ENCODE results near the gene SLX4IP. TPM values are rescaled to one million over a fixed set of nuclear protein-coding genes. Genes with fewer than 3 reads are reported as not detected.

The SLX4IP gene
- total RNA-seq, 2 experiments from 2014 or later: 1.6 to 1.8 TPM

DNA sequence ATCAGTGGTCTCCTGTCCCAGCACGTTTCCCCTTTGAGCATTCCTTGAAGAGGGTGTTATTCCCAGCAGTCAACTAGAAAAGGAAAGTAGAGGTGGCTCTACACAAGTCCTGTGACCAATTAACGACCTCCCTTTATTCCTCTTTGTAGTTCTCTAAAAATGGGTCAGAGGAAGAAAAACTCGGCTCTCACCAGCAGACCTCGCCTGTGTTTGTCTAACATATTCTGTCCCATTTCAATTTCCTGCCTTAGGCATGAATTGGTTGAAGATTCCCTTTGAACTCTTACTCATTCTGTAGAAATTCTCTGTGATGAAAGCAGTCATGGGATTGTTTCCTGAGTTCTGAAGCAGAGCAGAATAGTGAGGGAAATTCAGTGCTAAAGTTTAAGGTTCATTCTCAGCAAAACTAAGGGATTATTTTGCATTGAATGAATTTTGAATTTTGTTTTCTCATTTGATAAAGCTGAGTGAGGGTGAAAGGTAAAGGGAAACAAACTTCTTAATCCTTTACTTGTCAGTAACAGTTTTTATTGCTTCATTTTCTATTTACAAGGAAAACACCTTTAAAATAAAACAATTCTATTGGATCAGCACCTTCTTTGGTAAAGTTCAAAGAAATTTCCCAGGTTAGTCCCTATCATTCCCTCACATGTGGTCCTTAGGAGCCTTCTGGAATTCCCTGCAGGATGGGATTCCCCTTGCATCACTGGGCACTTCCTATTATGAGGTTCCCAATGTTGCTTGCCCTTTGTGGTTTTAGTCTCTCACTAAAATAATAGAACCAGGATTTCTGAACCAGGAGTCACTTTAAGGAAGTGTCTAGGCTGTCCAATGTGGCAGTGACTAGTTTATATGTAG is 105.8 kb downstream of the SLX4IP start:
- DNase-seq: peak in 3 of 14 experiments; percentile 8 to 30 (median 18)
- ChIA-PET POLR2A (interaction anchor here (0.7 to 1.0 kb wide), 2 partner anchors 20 to 106 kb away, joined by 3 to 4 read pairs; partner anchors contain the start of gene SLX4IP), CTCF (interaction anchor here (0.8 kb wide), 1 partner anchor 8 kb away, joined by 3 read pairs; no protein-coding TSS in a partner anchor)
- Histone ChIP-seq H3K4me3 (ENCODE audit: low read length) (no peak overlapping the region), H3K36me3 (ENCODE audit: insufficient read depth, low read length) (no peaks in the 10 kb centered on the region), H3K27me3 (ENCODE audit: control insufficient read depth in 1 of 2, insufficient read depth in 2 of 2, low read length in 2 of 2) (no peaks in the 10 kb centered on the region), H3K4me1 (ENCODE audit: insufficient read depth, low read length) (no peaks in the 10 kb centered on the region), H3K27ac (ENCODE audit: low read depth in 1 of 2, low read length in 2 of 2) (no peak overlapping the region), H3K9me3 (ENCODE audit: control insufficient read depth in 1 of 2, insufficient read depth in 1 of 2, low read length in 2 of 2) (no peaks in the 10 kb centered on the region)
- H3K9me3 Mint-ChIP-seq: no peaks in the 10 kb centered on the region
- H3K27ac Mint-ChIP-seq: no peak overlapping the region
- no peak overlapping the region for H3K4me3 Mint-ChIP-seq
- TF ChIP-seq, protein P1, sequence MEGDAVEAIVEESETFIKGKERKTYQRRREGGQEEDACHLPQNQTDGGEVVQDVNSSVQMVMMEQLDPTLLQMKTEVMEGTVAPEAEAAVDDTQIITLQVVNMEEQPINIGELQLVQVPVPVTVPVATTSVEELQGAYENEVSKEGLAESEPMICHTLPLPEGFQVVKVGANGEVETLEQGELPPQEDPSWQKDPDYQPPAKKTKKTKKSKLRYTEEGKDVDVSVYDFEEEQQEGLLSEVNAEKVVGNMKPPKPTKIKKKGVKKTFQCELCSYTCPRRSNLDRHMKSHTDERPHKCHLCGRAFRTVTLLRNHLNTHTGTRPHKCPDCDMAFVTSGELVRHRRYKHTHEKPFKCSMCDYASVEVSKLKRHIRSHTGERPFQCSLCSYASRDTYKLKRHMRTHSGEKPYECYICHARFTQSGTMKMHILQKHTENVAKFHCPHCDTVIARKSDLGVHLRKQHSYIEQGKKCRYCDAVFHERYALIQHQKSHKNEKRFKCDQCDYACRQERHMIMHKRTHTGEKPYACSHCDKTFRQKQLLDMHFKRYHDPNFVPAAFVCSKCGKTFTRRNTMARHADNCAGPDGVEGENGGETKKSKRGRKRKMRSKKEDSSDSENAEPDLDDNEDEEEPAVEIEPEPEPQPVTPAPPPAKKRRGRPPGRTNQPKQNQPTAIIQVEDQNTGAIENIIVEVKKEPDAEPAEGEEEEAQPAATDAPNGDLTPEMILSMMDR (IDR thresholded peaks at IDR 0.05): no peak
- no peak for ATAC-seq (ENCODE audit: poor library complexity)
- H3K36me3 Mint-ChIP-seq (ENCODE audit: low read depth): no peaks in the 10 kb centered on the region
- H3K27me3 Mint-ChIP-seq: no peaks in the 10 kb centered on the region
- intact Hi-C loops (cut with DNase I, micrococcal nuclease): loop anchor here in 1 of 2 experiments (5.0 kb wide), 1 partner anchor 39 kb away; no protein-coding TSS in a partner anchor
- H3K4me1 Mint-ChIP-seq (ENCODE audit: low read depth): peaks cover 34% of the 10 kb centered on the region

DNA sequence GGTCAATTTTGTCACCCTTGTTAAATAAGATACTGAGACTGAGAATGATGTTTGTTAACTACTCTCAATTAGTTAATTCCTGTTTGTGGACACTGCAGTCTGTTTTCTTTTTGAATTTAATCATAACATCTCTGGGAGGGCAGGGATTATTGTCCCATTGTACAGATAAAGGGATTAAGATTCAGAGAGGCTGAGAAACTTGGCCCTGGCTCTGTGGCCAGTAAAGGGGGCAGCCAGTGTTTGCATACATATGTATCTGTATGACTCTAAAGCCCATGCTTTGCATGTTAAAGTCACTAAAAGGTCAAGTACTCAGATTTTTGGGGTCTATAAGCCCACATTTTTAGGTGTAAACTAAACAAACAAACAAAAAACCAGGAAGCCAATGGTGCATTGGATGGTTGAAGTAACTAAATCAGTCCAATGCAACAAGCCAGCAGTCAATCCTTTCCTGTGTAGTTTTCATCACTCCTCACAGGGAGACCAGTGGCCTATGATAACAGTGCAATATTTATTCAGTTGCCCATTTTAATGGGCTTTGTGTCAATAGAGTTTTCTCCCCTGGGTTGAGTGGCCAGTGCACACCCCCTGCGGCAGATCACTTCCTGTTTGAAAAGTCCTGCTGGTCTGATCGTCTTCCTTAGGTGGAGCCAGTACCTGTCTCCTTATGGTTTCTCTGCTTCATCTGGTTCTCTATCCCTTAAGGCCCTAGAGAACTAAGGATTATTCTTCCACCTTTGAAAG is 106.7 kb downstream of the SLX4IP start:
- intact Hi-C loops (cut with DNase I, micrococcal nuclease): loop anchor here in 1 of 2 experiments (5.0 kb wide), 1 partner anchor 40 kb away; no protein-coding TSS in a partner anchor
- no peaks in the 10 kb centered on the region for H3K9me3 ChIP-seq (ENCODE audit: control insufficient read depth in 1 of 2, insufficient read depth in 1 of 2, low read length in 2 of 2)
- Mint-ChIP-seq H3K9me3 (no peaks in the 10 kb centered on the region), H3K4me1 (ENCODE audit: low read depth) (peaks cover 34% of the 10 kb centered on the region), H3K36me3 (ENCODE audit: low read depth) (no peaks in the 10 kb centered on the region), H3K27me3 (no peaks in the 10 kb centered on the region), H3K27ac (no peak overlapping the region), H3K4me3 (no peak overlapping the region)
- TF ChIP-seq, protein P1 (IDR thresholded peaks at IDR 0.05): no peak
- no peak overlapping the region for H3K4me3 ChIP-seq (ENCODE audit: low read length)
- no peaks in the 10 kb centered on the region for H3K27me3 ChIP-seq (ENCODE audit: control insufficient read depth in 1 of 2, insufficient read depth in 2 of 2, low read length in 2 of 2)
- ATAC-seq (ENCODE audit: poor library complexity): no peak
- H3K27ac ChIP-seq (ENCODE audit: low read depth in 1 of 2, low read length in 2 of 2): no peak overlapping the region
- ChIA-PET CTCF (no interaction called here), POLR2A (no interaction called here)
- no peaks in the 10 kb centered on the region for H3K4me1 ChIP-seq (ENCODE audit: insufficient read depth, low read length)
- DNase-seq: no peak
- H3K36me3 ChIP-seq (ENCODE audit: insufficient read depth, low read length): no peaks in the 10 kb centered on the region

DNA sequence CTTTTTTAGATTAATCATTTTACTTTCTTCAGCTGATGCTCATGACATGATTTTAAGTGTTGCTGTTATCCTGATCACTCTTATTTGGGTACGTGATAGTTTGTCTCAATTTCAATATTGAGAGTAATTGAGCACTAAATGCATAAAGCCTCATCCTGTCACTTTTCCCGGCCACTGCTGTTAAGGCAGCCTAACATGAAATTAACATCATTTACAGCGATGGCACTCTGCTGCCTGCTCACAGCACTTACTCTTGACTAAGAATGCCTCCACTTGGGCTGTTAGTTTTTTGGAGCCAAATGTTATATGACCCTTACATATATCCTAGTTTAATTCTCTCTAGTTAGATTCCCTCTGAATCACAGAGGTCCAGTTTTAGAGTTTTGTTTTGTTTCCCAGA is 107.3 kb downstream of the SLX4IP start:
- Mint-ChIP-seq H3K4me1 (ENCODE audit: low read depth) (peaks cover 34% of the 10 kb centered on the region), H3K9me3 (no peaks in the 10 kb centered on the region), H3K4me3 (no peak overlapping the region), H3K36me3 (ENCODE audit: low read depth) (no peaks in the 10 kb centered on the region), H3K27me3 (no peaks in the 10 kb centered on the region), H3K27ac (no peak overlapping the region)
- ATAC-seq (ENCODE audit: poor library complexity) (no peak), DNase-seq (no peak)
- Histone ChIP-seq H3K36me3 (ENCODE audit: insufficient read depth, low read length) (no peaks in the 10 kb centered on the region), H3K27ac (ENCODE audit: low read depth in 1 of 2, low read length in 2 of 2) (no peak overlapping the region), H3K9me3 (ENCODE audit: control insufficient read depth in 1 of 2, insufficient read depth in 1 of 2, low read length in 2 of 2) (no peaks in the 10 kb centered on the region), H3K4me1 (ENCODE audit: insufficient read depth, low read length) (no peaks in the 10 kb centered on the region), H3K27me3 (ENCODE audit: control insufficient read depth in 1 of 2, insufficient read depth in 2 of 2, low read length in 2 of 2) (no peaks in the 10 kb centered on the region), H3K4me3 (ENCODE audit: low read length) (no peak overlapping the region)
- TF ChIP-seq, protein P1 (IDR thresholded peaks at IDR 0.05): no peak
- intact Hi-C loops (cut with DNase I, micrococcal nuclease): loop anchor here in 1 of 2 experiments (5.0 kb wide), 1 partner anchor 40 kb away; no protein-coding TSS in a partner anchor
- POLR2A ChIA-PET: no interaction called here
- CTCF ChIA-PET: no interaction called here

All from CD4-positive, alpha-beta T cell (primary cell).